Stomach (tissue), 4 donors: ENCODE data around the gene WDSUB1.

Experiments
- EP300 ChIP-seq: sonication (generic); formaldehyde crosslinking; IDR thresholded peaks from one replicate; pipeline ENCODE4 v1.6.1; 2017; ENCODE audit warnings: antibody characterized with exemption
- POLR2A ChIP-seq, 4 donors: fragments of 450-650 bp; IDR thresholded peaks; one replicate each; pipeline ENCODE4 v1.6.1; 2016; ENCODE audit warnings: antibody characterized with exemption in 4 of 4, control low read depth in 2 of 4, mild to moderate bottlenecking in 1 of 4, moderate library complexity in 1 of 4
- TF ChIP-seq, protein P1 (sequence below), 7 experiments: fragments of 450-650 bp in 4 of 7; fragments of 200-600 bp in 3 of 7; sonication (generic) in 3 of 7; IDR thresholded peaks; one replicate each; pipeline ENCODE4 v1.5.1; 2016 to 2019; ENCODE audit warnings: antibody characterized with exemption in 7 of 7, control low read depth in 2 of 7, mild to moderate bottlenecking in 1 of 7

DNA sequence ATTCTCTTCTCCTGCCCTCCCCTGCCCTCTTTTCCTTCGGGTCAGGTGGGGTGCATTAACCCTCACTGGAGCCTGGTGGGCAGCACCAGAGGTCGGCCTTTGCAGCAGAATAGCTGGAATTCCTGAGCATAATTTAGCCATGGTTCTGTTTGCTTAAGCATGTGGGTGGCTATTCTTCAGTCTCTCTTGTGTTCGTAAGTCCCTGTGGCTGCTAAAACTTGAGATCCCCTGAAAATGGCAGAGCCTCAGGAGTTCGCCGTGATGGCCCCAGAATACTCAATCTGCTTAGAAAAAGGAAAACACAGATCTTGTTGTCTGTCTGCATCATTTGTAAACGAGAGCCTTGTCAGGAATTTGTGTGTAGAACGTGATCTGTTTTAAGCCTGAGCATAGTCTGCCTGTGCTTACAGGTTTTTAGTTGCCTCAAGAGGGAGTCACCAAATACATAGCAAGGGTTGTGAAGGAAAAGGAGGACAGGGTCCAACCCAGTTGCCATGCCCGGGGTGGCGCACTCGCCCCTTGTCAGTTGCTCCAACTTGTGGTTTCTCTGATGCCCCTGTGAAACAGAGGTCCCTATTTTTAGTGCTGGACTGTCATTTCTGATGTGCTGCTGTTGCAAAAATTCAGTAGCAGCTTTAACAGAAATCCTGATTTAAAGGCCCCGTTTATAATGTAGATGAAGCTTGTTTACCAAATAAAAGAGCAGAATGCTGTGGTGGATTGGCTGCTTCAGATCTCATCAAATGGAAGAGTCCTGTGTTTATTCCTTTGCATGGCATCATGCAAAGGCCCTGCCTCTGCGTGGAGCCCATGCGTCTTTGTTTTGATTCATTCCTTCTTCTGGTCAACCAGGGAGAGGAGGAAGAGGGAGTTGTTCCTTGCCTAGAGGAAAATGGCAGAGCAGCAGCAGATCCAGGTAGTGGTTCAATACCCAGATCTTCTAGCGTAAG is 74.8 kb downstream of the WDSUB1 start:
- TF ChIP-seq, protein P1, sequence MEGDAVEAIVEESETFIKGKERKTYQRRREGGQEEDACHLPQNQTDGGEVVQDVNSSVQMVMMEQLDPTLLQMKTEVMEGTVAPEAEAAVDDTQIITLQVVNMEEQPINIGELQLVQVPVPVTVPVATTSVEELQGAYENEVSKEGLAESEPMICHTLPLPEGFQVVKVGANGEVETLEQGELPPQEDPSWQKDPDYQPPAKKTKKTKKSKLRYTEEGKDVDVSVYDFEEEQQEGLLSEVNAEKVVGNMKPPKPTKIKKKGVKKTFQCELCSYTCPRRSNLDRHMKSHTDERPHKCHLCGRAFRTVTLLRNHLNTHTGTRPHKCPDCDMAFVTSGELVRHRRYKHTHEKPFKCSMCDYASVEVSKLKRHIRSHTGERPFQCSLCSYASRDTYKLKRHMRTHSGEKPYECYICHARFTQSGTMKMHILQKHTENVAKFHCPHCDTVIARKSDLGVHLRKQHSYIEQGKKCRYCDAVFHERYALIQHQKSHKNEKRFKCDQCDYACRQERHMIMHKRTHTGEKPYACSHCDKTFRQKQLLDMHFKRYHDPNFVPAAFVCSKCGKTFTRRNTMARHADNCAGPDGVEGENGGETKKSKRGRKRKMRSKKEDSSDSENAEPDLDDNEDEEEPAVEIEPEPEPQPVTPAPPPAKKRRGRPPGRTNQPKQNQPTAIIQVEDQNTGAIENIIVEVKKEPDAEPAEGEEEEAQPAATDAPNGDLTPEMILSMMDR (IDR thresholded peaks at IDR 0.05) = no peak
- TF ChIP-seq POLR2A (IDR thresholded peaks at IDR 0.05) (no peak), EP300 (no peak)
